Gastroesophageal sphincter (tissue), 4 donors: Measurements from ENCODE around the gene ERFL. TPM values are rescaled to one million over a fixed set of nuclear protein-coding genes. Genes with fewer than 3 reads are reported as not detected.

Experiments used
- ATAC-seq: fragments of 150-250 bp; one replicate; pipeline ENCODE4 v1.9.1; 2016; ENCODE audit warnings: mild to moderate bottlenecking, moderate library complexity
- H3K27ac ChIP-seq, 4 donors: fragments of 200-600 bp; sonication (generic) in 3 of 4; 1 replicate in 3 of 4; 2 replicates in 1 of 4; pipeline ENCODE4 v1.5.1; 2016 to 2019
- H3K27me3 ChIP-seq: fragments of 200-600 bp; sonication (generic); one replicate; pipeline ENCODE4 v1.5.1; 2019
- H3K36me3 ChIP-seq, 2 donors: fragments of 200-600 bp; sonication (generic); one replicate each; pipeline ENCODE4 v1.5.1; 2019; ENCODE audit warnings: control low read depth in 1 of 2
- H3K4me1 ChIP-seq, 3 donors: fragments of 200-600 bp; sonication (generic); 1 replicate in 2 of 3; 2 replicates in 1 of 3; pipeline ENCODE4 v1.5.1; 2016 to 2019; ENCODE audit warnings: control low read depth in 2 of 3
- H3K4me3 ChIP-seq, 2 donors: fragments of 200-600 bp; sonication (generic); one replicate each; pipeline ENCODE4 v1.5.1; 2019; ENCODE audit warnings: mild to moderate bottlenecking in 1 of 2, moderate library complexity in 1 of 2
- H3K9me3 ChIP-seq, 3 donors: fragments of 200-600 bp; sonication (generic); one replicate each; pipeline ENCODE4 v1.5.1; 2017 to 2019; ENCODE audit warnings: control low read depth in 2 of 3
- EP300 ChIP-seq: sonication (generic); formaldehyde crosslinking; IDR thresholded peaks from one replicate; pipeline ENCODE4 v1.6.1; 2017; ENCODE audit warnings: antibody characterized with exemption, mild to moderate bottlenecking
- POLR2A ChIP-seq, 2 donors: fragments of 450-650 bp; IDR thresholded peaks; one replicate each; pipeline ENCODE4 v1.6.1; 2017; ENCODE audit warnings: antibody characterized with exemption in 2 of 2, mild to moderate bottlenecking in 2 of 2, moderate library complexity in 1 of 2
- POLR2AphosphoS5 ChIP-seq: sonication (generic); formaldehyde crosslinking; IDR thresholded peaks from one replicate; pipeline ENCODE4 v1.6.1; 2017; ENCODE audit warnings: antibody characterized with exemption
- WGBS, 2 donors: methylation state at CpG; one replicate each; pipeline ENCODE4 v1.1.5; 2018; ENCODE audit warnings: low coverage in 1 of 2; 5-methylcytosine and 5-hydroxymethylcytosine counted together
- total RNA-seq, 4 donors: library from RNA; depleted of rRNA; stranded (reverse); fragments of >200 nt; gene quantifications; one replicate each; pipeline ENCODE4 v1.1.0, GENCODE V29; 2016
- TF ChIP-seq, protein P1 (sequence below), 4 experiments: fragments of 200-600 bp in 2 of 4; fragments of 450-650 bp in 2 of 4; sonication (generic) in 1 of 4; IDR thresholded peaks; one replicate each; pipeline ENCODE4 v1.5.1; 2017 to 2019; ENCODE audit warnings: antibody characterized with exemption in 4 of 4, mild to moderate bottlenecking in 2 of 4, moderate library complexity in 2 of 4

Gene ERFL
- total RNA-seq, 4 donors from 2014 or later = not detected

DNA sequence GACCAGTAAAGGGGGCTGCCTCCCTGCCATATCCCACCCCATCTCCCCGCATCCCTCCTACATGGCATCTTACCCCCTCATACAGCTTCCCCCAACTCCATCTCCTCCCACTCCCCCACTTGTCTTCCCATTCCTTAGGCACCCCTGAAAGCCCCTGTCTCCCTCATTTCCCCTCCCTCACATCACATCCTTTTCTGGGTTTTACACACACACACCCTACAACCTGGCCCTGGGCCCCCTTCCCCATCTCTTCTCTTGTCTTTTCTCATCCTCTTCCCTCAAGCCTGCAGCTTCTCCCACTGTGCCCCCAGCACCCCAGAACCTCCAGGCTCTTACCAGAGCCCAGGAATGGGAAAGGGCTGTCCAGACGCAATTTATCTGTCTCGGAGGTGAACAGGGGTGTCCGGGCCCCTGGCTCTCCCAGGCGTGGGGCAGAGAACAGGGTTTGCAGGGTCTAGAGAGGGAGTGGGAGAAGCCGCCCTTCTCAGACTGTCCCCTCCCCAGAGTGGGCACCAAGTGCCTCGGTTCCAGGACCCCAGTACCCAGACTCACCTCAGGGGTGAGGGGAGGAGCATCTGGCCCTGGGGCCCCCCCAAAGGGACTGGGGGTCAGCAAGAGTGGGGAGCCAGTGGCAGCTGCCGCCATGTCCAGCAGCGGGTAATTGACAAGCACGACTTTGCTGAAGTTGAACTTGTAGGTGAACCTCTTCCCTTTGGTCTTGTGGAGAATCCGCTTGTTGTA lies 19.4 kb downstream of the ERFL start:
- Histone ChIP-seq H3K9me3 (no peaks in the 10 kb centered on the region), H3K4me3 (no peak overlapping the region), H3K36me3 (peaks cover 0 to 45% of the 10 kb centered on the region in 2 donors), H3K4me1 (peaks cover 0 to 16% (median 3%) of the 10 kb centered on the region in 3 donors), H3K27ac (no peak overlapping the region), H3K27me3 (peaks cover 54% of the 10 kb centered on the region)
- ATAC-seq = no peak
- TF ChIP-seq POLR2AphosphoS5 (no peak), POLR2A (IDR thresholded peaks at IDR 0.05) (no peak), EP300 (no peak)
- TF ChIP-seq, protein P1, sequence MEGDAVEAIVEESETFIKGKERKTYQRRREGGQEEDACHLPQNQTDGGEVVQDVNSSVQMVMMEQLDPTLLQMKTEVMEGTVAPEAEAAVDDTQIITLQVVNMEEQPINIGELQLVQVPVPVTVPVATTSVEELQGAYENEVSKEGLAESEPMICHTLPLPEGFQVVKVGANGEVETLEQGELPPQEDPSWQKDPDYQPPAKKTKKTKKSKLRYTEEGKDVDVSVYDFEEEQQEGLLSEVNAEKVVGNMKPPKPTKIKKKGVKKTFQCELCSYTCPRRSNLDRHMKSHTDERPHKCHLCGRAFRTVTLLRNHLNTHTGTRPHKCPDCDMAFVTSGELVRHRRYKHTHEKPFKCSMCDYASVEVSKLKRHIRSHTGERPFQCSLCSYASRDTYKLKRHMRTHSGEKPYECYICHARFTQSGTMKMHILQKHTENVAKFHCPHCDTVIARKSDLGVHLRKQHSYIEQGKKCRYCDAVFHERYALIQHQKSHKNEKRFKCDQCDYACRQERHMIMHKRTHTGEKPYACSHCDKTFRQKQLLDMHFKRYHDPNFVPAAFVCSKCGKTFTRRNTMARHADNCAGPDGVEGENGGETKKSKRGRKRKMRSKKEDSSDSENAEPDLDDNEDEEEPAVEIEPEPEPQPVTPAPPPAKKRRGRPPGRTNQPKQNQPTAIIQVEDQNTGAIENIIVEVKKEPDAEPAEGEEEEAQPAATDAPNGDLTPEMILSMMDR (IDR thresholded peaks at IDR 0.05) = no peak
- WGBS, 2 donors = 64% methylated on average over 5 of the region's 11 CpGs; no CpG with 5 or more reads in 1 of the 2 donors

DNA sequence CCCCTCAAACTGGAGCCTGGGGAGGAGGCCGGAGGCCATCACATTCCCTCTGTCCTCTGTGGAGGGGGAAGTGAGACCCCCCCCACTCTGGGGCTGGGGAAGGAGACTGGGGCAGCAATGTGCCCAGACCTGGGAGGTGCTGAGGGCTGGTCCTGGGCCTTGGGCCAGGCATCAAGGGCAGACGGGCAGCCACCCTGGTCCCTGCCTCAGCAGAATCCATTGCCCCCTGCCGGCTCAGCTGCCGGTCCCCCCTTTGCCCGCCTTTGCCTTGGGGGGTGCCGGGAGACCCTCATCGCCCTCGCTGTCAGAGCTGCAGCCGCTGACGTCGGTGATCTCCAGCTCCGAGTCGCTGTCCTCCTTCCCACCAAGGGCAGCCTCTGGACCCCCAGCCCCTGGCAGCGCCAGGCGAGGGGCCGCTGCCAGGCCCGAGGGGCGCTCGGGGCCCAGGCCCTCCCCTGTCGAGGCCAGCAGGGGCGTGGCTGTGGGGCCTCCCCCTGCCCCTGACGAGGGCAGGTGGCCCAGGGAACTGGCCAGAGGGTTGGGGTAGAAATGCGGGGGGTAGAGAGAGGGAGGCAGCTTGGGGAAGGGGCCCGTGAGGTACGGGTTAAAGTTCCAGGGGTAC lies 20.1 kb downstream of the ERFL start:
- Histone ChIP-seq H3K4me1 (peaks cover 0 to 8% (median 3%) of the 10 kb centered on the region in 3 donors), H3K27ac (no peak overlapping the region), H3K9me3 (no peaks in the 10 kb centered on the region), H3K36me3 (peaks cover 0 to 53% of the 10 kb centered on the region in 2 donors), H3K4me3 (no peak overlapping the region), H3K27me3 (peaks cover 46% of the 10 kb centered on the region)
- no peak for ATAC-seq
- no CpG with 5 or more reads among the region's 25 CpGs for WGBS, 2 donors
- no peak for TF ChIP-seq POLR2A (IDR thresholded peaks at IDR 0.05)
- no peak for TF ChIP-seq POLR2AphosphoS5
- TF ChIP-seq EP300 = no peak
- TF ChIP-seq, protein P1 (IDR thresholded peaks at IDR 0.05) = no peak

DNA sequence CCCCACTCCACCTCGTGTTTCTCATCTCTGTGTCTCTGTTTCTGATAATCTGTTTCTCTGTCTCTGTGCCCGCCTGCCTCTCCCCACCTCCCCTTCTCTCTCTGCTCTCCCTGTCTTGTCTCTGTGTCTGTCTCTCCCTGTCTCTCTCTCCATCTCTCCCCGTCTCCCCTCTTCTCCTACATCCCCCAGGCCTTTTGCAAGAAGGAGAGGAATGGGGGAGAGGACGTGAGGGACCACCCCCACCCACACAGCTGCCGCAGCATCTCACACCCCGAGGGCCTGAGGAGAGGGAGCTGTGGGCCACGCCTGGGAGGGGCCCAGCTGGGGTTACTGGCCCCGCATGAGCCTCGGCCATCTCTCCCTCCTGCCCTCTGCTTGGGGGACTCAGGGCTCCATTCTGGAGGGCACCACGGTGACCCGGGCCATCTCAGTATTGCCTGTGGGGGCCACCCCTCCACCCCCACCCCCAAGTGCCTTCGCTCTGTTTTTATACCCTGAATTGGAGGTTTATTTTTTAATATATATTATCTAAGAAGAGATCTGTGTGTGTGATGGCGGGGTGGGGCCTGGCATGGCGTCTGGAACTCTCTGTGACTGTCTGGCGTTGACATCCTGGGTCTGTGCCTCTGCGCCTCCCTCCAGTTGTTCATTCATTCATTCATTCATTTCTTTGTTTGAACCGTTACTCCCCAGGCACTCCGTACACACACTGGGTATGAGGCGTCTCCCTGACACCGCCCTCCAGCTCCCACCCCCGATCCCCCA lies 21.2 kb downstream of the ERFL start:
- ATAC-seq = no peak
- peaks cover 36% of the 10 kb centered on the region for H3K27me3 ChIP-seq
- H3K36me3 ChIP-seq = peaks cover 0 to 63% of the 10 kb centered on the region in 2 donors
- H3K27ac ChIP-seq = no peak overlapping the region
- 76 to 79% methylated on average over 4 to 11 of the region's 21 CpGs for WGBS, 2 donors
- no peaks in the 10 kb centered on the region for H3K9me3 ChIP-seq
- TF ChIP-seq POLR2A (IDR thresholded peaks at IDR 0.05) (no peak), EP300 (no peak), POLR2AphosphoS5 (no peak)
- TF ChIP-seq, protein P1 (IDR thresholded peaks at IDR 0.05) = no peak
- H3K4me1 ChIP-seq = no peaks in the 10 kb centered on the region
- no peak overlapping the region for H3K4me3 ChIP-seq

DNA sequence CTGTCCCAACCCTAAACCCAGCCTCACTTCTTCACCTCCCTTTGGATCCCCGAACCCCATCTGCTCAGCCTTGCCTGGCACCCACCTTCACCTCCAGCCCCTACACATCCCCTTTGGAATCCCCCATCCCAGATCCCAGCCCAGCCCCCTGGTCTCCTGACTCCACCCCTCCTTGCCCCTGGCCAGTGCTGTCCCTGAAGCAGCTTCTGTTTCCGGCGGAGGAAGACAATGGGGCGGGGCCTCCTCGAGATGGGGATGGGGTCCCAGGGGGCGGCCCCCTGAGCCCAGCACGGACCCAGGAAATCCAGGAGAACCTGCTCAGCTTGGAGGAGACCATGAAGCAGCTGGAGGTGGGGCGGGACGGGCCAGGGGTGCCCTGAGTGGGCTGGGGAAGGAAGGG lies 22.0 kb downstream of the ERFL start:
- no peak for ATAC-seq
- H3K4me1 ChIP-seq = no peaks in the 10 kb centered on the region
- no peaks in the 10 kb centered on the region for H3K9me3 ChIP-seq
- no peak for TF ChIP-seq POLR2AphosphoS5
- no peak for TF ChIP-seq POLR2A (IDR thresholded peaks at IDR 0.05)
- no peak for TF ChIP-seq EP300
- TF ChIP-seq, protein P1 (IDR thresholded peaks at IDR 0.05) = no peak
- H3K36me3 ChIP-seq = peaks cover 0 to 72% of the 10 kb centered on the region in 2 donors
- H3K4me3 ChIP-seq = no peak overlapping the region
- peaks cover 28% of the 10 kb centered on the region for H3K27me3 ChIP-seq
- H3K27ac ChIP-seq = no peak overlapping the region
- 71% methylated on average over 1 of the region's 9 CpGs; no CpG with 5 or more reads in 1 of the 2 donors for WGBS, 2 donors
